Karpas-422 (cell line): ENCODE results near the gene TNIP2. TPM values are rescaled to one million over a fixed set of nuclear protein-coding genes. Genes with fewer than 3 reads are reported as not detected.

Experiments used
- DNase-seq: peaks from one replicate; pipeline ENCODE4 v3.0.0-alpha.2; 2015
- H2AFZ ChIP-seq: fragments of 200-600 bp; sonication (generic); 2 replicates; pipeline ENCODE4 v1.6.1; 2014; ENCODE audit warnings: antibody characterized with exemption, low read length, mixed read lengths
- H3K27ac ChIP-seq: fragments of 200-600 bp; sonication (generic); 2 replicates; pipeline ENCODE4 v1.5.1; 2014; ENCODE audit warnings: mild to moderate bottlenecking, low read length, moderate library complexity
- H3K27me3 ChIP-seq: fragments of 200-600 bp; sonication (generic); 2 replicates; pipeline ENCODE4 v1.6.1; 2014; ENCODE audit warnings: low read length, mixed read lengths
- H3K36me3 ChIP-seq: fragments of 200-600 bp; sonication (generic); 2 replicates; pipeline ENCODE4 v1.6.1; 2014; ENCODE audit warnings: low read length, mixed read lengths; ENCODE audit not compliant: insufficient read depth
- H3K4me1 ChIP-seq: fragments of 200-600 bp; sonication (generic); 2 replicates; pipeline ENCODE4 v1.6.1; 2014; ENCODE audit warnings: mild to moderate bottlenecking, low read length, mixed read lengths
- H3K4me2 ChIP-seq: fragments of 200-600 bp; sonication (generic); 2 replicates; pipeline ENCODE4 v1.6.1; 2014; ENCODE audit warnings: low read length, low read depth, mild to moderate bottlenecking; ENCODE audit not compliant: poor library complexity, severe bottlenecking
- H3K4me3 ChIP-seq: fragments of 200-600 bp; sonication (generic); 2 replicates; pipeline ENCODE4 v1.5.1; 2014; ENCODE audit warnings: mild to moderate bottlenecking, antibody characterized with exemption, low read length, mixed read lengths
- H3K79me2 ChIP-seq: fragments of 200-600 bp; sonication (generic); 2 replicates; pipeline ENCODE4 v1.6.1; 2014; ENCODE audit warnings: mild to moderate bottlenecking, low read length, mixed read lengths
- H3K9ac ChIP-seq: fragments of 200-600 bp; sonication (generic); 2 replicates; pipeline ENCODE4 v1.6.0; 2014; ENCODE audit warnings: low read length
- H3K9me2 ChIP-seq: fragments of 200-600 bp; sonication (generic), shearing (Covaris generic); replicated peaks from 2 replicates; pipeline ENCODE4 v1.6.0; 2014; ENCODE audit warnings: mild to moderate bottlenecking, low read length, moderate library complexity; ENCODE audit not compliant: insufficient read depth
- H3K9me3 ChIP-seq: fragments of 300-700, 200-600 bp; sonication (generic); 2 replicates; pipeline ENCODE4 v1.6.1; 2014; ENCODE audit warnings: low read length, mixed read lengths
- H4K20me1 ChIP-seq: fragments of 200-600 bp; sonication (generic); 2 replicates; pipeline ENCODE4 v1.6.1; 2014; ENCODE audit warnings: mild to moderate bottlenecking, antibody characterized with exemption, low read length, low read depth; ENCODE audit not compliant: insufficient read depth
- total RNA-seq: library from RNA; depleted of rRNA; stranded (reverse); fragments of >200 nt; shearing (Covaris generic); gene quantifications from 2 replicates; pipeline ENCODE4 v1.2.3, GENCODE V29; 2014; ENCODE audit warnings: low replicate concordance

The TNIP2 gene
- total RNA-seq, 1 experiment from 2014 or later, result 30.6 TPM

- Histone ChIP-seq H3K4me3 (no peak overlapping the region), H3K4me2 (no peak overlapping the region), H3K9ac (no peak overlapping the region), H3K9me2 (no peaks in the 10 kb centered on the region), H3K79me2 (no peaks in the 10 kb centered on the region), H3K9me3 (no peaks in the 10 kb centered on the region), H2AFZ (no peak overlapping the region), H3K36me3 (no peaks in the 10 kb centered on the region), H3K27ac (no peak overlapping the region), H4K20me1 (peaks cover 15% of the 10 kb centered on the region; the same call in 1 of the 2 replicates), H3K27me3 (no peaks in the 10 kb centered on the region), H3K4me1 (peaks cover 38% of the 10 kb centered on the region)
- DNase-seq, result no peak
Observed at GRCh38 chr4:2790583-2791517, 34.7 kb upstream of the TNIP2 start.

GRCh38 chr4:2789793-2790582, 33.9 kb upstream of the TNIP2 start:
- no peak overlapping the region for H3K4me2 ChIP-seq

GRCh38 chr4:2789351-2789750, 33.2 kb upstream of the TNIP2 start:
- H3K27ac ChIP-seq, result no peak overlapping the region
- H3K27me3 ChIP-seq, result no peaks in the 10 kb centered on the region
- H3K9me2 ChIP-seq, result no peaks in the 10 kb centered on the region
- no peak overlapping the region for H3K4me3 ChIP-seq
- H3K36me3 ChIP-seq, result no peaks in the 10 kb centered on the region
- H3K4me2 ChIP-seq, result no peak overlapping the region
- H2AFZ ChIP-seq, result no peak overlapping the region
- no peak overlapping the region for H3K9ac ChIP-seq
- peaks cover 45% of the 10 kb centered on the region for H3K4me1 ChIP-seq
- H4K20me1 ChIP-seq, result peaks cover 11% of the 10 kb centered on the region; the same call in 1 of the 2 replicates
- no peaks in the 10 kb centered on the region for H3K9me3 ChIP-seq
- no peak for DNase-seq
- no peaks in the 10 kb centered on the region for H3K79me2 ChIP-seq

More at GRCh38 chr4:2789793-2790582, 33.9 kb upstream of the TNIP2 start:
- no peak overlapping the region for H3K9ac ChIP-seq
- no peaks in the 10 kb centered on the region for H3K79me2 ChIP-seq
- no peaks in the 10 kb centered on the region for H3K9me3 ChIP-seq
- H2AFZ ChIP-seq, result no peak overlapping the region
- H3K36me3 ChIP-seq, result no peaks in the 10 kb centered on the region
- DNase-seq, result no peak
- peaks cover 45% of the 10 kb centered on the region for H3K4me1 ChIP-seq
- no peaks in the 10 kb centered on the region for H3K9me2 ChIP-seq
- H3K27me3 ChIP-seq, result no peaks in the 10 kb centered on the region
- H3K27ac ChIP-seq, result no peak overlapping the region
- no peak overlapping the region for H3K4me3 ChIP-seq
- peaks cover 11% of the 10 kb centered on the region; the same call in 1 of the 2 replicates for H4K20me1 ChIP-seq

- H3K27ac ChIP-seq, result no peak overlapping the region
- H4K20me1 ChIP-seq, result 0 out of 2 replicates have a peak, but pooled peaks cover 4% of the 10 kb centered on the region
- H3K9me2 ChIP-seq, result no peaks in the 10 kb centered on the region
- no peaks in the 10 kb centered on the region for H3K79me2 ChIP-seq
- no peaks in the 10 kb centered on the region for H3K27me3 ChIP-seq
- no peak for DNase-seq
- H3K36me3 ChIP-seq, result no peaks in the 10 kb centered on the region
- no peak overlapping the region for H3K4me2 ChIP-seq
- no peaks in the 10 kb centered on the region for H3K9me3 ChIP-seq
- peaks cover 40% of the 10 kb centered on the region for H3K4me1 ChIP-seq
- no peak overlapping the region for H3K4me3 ChIP-seq
- no peak overlapping the region for H2AFZ ChIP-seq
- H3K9ac ChIP-seq, result no peak overlapping the region
Observed at GRCh38 chr4:2788532-2789103, 32.5 kb upstream of the TNIP2 start.

- Histone ChIP-seq H3K9ac (no peak overlapping the region), H3K4me2 (no peak overlapping the region), H3K4me3 (no peak overlapping the region), H3K4me1 (peaks cover 35% of the 10 kb centered on the region), H3K9me3 (no peaks in the 10 kb centered on the region), H3K36me3 (no peaks in the 10 kb centered on the region), H3K27me3 (no peaks in the 10 kb centered on the region), H3K79me2 (no peaks in the 10 kb centered on the region), H4K20me1 (0 out of 2 replicates have a peak, but pooled peaks cover 3% of the 10 kb centered on the region), H2AFZ (no peak overlapping the region), H3K27ac (no peak overlapping the region), H3K9me2 (no peaks in the 10 kb centered on the region)
- no peak for DNase-seq
Observed at GRCh38 chr4:2788101-2788500, 32.0 kb upstream of the TNIP2 start.

- H2AFZ ChIP-seq, result peak overlapping the region; percentile 20; the same call in 1 of the 2 replicates
- no peak overlapping the region for H3K9ac ChIP-seq
- no peak overlapping the region for H3K4me2 ChIP-seq
- no peaks in the 10 kb centered on the region for H3K27me3 ChIP-seq
- H3K4me1 ChIP-seq, result peaks cover 31% of the 10 kb centered on the region
- H3K4me3 ChIP-seq, result no peak overlapping the region
- H3K9me2 ChIP-seq, result no peaks in the 10 kb centered on the region
- no peak for DNase-seq
- no peaks in the 10 kb centered on the region for H3K9me3 ChIP-seq
- 0 out of 2 replicates have a peak, but pooled peaks cover 3% of the 10 kb centered on the region for H4K20me1 ChIP-seq
- H3K27ac ChIP-seq, result no peak overlapping the region
- no peaks in the 10 kb centered on the region for H3K36me3 ChIP-seq
- H3K79me2 ChIP-seq, result no peaks in the 10 kb centered on the region
Observed at GRCh38 chr4:2787230-2788100, 31.3 kb upstream of the TNIP2 start.

- H3K4me3 ChIP-seq, result no peak overlapping the region
- no peak for DNase-seq
- peaks cover 28% of the 10 kb centered on the region for H3K4me1 ChIP-seq
- H3K4me2 ChIP-seq, result no peak overlapping the region
- no peaks in the 10 kb centered on the region for H3K9me3 ChIP-seq
- H3K27me3 ChIP-seq, result no peaks in the 10 kb centered on the region
- H3K9me2 ChIP-seq, result no peaks in the 10 kb centered on the region
- 0 out of 2 replicates have a peak, but pooled peaks cover 3% of the 10 kb centered on the region for H4K20me1 ChIP-seq
- no peak overlapping the region for H3K9ac ChIP-seq
- peak overlapping the region; percentile 20; the same call in 1 of the 2 replicates for H2AFZ ChIP-seq
- H3K79me2 ChIP-seq, result no peaks in the 10 kb centered on the region
- H3K27ac ChIP-seq, result no peak overlapping the region
- H3K36me3 ChIP-seq, result no peaks in the 10 kb centered on the region
Observed at GRCh38 chr4:2786794-2787229, 30.7 kb upstream of the TNIP2 start.
